ENCODE results near the gene GPANK1. TPM values are rescaled to one million over a fixed set of nuclear protein-coding genes. Genes with fewer than 3 reads are reported as not detected.

GPANK1 gene
- total and polyA plus RNA-seq, 9 of the 15 experiments (the other 6 are each of a cell fraction or from before 2014, with no cell fraction given): 32.2 to 111 (median 46.3) TPM

- TF ChIP-seq, protein P1, sequence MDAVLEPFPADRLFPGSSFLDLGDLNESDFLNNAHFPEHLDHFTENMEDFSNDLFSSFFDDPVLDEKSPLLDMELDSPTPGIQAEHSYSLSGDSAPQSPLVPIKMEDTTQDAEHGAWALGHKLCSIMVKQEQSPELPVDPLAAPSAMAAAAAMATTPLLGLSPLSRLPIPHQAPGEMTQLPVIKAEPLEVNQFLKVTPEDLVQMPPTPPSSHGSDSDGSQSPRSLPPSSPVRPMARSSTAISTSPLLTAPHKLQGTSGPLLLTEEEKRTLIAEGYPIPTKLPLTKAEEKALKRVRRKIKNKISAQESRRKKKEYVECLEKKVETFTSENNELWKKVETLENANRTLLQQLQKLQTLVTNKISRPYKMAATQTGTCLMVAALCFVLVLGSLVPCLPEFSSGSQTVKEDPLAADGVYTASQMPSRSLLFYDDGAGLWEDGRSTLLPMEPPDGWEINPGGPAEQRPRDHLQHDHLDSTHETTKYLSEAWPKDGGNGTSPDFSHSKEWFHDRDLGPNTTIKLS (IDR thresholded peaks at IDR 0.05; ENCODE audit: borderline replicate concordance, low read depth): no peak
- TF ChIP-seq ZBTB9 (CRISPR knock-in tag; IDR thresholded peaks at IDR 0.05) (no peak), FOXK1 (CRISPR knock-in tag; IDR thresholded peaks at IDR 0.05; ENCODE audit: borderline replicate concordance) (peak; percentile 40; the same call in 1 of the 2 replicates), ZNF197 (CRISPR knock-in tag; IDR thresholded peaks at IDR 0.05; ENCODE audit: low read depth) (no peak), ERF (CRISPR knock-in tag; IDR thresholded peaks at IDR 0.05) (0 out of 2 replicates have a peak, but pooled peaks have one; percentile 9), SMARCB1 (IDR thresholded peaks at IDR 0.05; ENCODE audit: insufficient read length, low read depth) (no peak), ZNF124 (CRISPR knock-in tag; IDR thresholded peaks at IDR 0.05) (no peak), HMGN3 (IDR thresholded peaks at IDR 0.05; ENCODE audit: borderline replicate concordance, extremely low read depth, insufficient read length, low read depth, low read length) (no peak)
- TF ChIP-seq, protein P2, sequence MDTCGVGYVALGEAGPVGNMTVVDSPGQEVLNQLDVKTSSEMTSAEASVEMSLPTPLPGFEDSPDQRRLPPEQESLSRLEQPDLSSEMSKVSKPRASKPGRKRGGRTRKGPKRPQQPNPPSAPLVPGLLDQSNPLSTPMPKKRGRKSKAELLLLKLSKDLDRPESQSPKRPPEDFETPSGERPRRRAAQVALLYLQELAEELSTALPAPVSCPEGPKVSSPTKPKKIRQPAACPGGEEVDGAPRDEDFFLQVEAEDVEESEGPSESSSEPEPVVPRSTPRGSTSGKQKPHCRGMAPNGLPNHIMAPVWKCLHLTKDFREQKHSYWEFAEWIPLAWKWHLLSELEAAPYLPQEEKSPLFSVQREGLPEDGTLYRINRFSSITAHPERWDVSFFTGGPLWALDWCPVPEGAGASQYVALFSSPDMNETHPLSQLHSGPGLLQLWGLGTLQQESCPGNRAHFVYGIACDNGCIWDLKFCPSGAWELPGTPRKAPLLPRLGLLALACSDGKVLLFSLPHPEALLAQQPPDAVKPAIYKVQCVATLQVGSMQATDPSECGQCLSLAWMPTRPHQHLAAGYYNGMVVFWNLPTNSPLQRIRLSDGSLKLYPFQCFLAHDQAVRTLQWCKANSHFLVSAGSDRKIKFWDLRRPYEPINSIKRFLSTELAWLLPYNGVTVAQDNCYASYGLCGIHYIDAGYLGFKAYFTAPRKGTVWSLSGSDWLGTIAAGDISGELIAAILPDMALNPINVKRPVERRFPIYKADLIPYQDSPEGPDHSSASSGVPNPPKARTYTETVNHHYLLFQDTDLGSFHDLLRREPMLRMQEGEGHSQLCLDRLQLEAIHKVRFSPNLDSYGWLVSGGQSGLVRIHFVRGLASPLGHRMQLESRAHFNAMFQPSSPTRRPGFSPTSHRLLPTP (IDR thresholded peaks at IDR 0.05; ENCODE audit: borderline replicate concordance, extremely low read depth, insufficient read length): no peak
- TF ChIP-seq, protein P3, sequence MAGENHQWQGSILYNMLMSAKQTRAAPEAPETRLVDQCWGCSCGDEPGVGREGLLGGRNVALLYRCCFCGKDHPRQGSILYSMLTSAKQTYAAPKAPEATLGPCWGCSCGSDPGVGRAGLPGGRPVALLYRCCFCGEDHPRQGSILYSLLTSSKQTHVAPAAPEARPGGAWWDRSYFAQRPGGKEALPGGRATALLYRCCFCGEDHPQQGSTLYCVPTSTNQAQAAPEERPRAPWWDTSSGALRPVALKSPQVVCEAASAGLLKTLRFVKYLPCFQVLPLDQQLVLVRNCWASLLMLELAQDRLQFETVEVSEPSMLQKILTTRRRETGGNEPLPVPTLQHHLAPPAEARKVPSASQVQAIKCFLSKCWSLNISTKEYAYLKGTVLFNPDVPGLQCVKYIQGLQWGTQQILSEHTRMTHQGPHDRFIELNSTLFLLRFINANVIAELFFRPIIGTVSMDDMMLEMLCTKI (IDR thresholded peaks at IDR 0.05; ENCODE audit: partially characterized antibody): no peak
Observed at GRCh38 chr6:31687860-31688693, 23.3 kb upstream of the GPANK1 start (continued).
